NCI-H526 treated with DMSO at 0.1 percent for 48 hours (cell line): Measurements from ENCODE around the gene ZFAND6.
"Not testable (repeated sequence)": the region's sequence is repeated elsewhere in the genome, so short reads cannot be mapped to it uniquely, and the experiment has no call there.

Experiments
- DNase-seq: peaks from one replicate; lab custom pipeline; 2025; lab: John Stamatoyannopoulos, UW

ZFAND6 gene

GRCh38 chr15:80058851-80059785, at the start of gene ZFAND6:
Gene ZFAND6, plus strand, starts transcription at chr15:80059676. Its CDS starts 60,669 bp downstream, at chr15:80120345.
- peak; percentile 94 for DNase-seq

GRCh38 chr15:80010131-80010673, 49.3 kb upstream of the ZFAND6 start:
- DNase-seq = no peak

GRCh38 chr15:80011041-80011523, 48.4 kb upstream of the ZFAND6 start:
- not testable (repeated sequence) for DNase-seq

- DNase-seq = no peak
These were observed 47.9 kb upstream of the ZFAND6 start for GRCh38 chr15:80011596-80011995.

- no peak for DNase-seq
These were observed 47.3 kb upstream of the ZFAND6 start for GRCh38 chr15:80012060-80012726.

GRCh38 chr15:80014186-80014585, 45.3 kb upstream of the ZFAND6 start:
- DNase-seq = not testable (repeated sequence)

- no peak for DNase-seq
These were observed 44.3 kb upstream of the ZFAND6 start for GRCh38 chr15:80015156-80015555.

- DNase-seq = not testable (repeated sequence)
These were observed 43.0 kb upstream of the ZFAND6 start for GRCh38 chr15:80016506-80016905.

GRCh38 chr15:80017139-80017538, 42.3 kb upstream of the ZFAND6 start:
- DNase-seq = not testable (repeated sequence)

- no peak for DNase-seq
These were observed 40.2 kb upstream of the ZFAND6 start for GRCh38 chr15:80019168-80019745.

GRCh38 chr15:80020149-80020548, 39.3 kb upstream of the ZFAND6 start:
- not testable (repeated sequence) for DNase-seq

GRCh38 chr15:80020731-80021130, 38.7 kb upstream of the ZFAND6 start:
- no peak for DNase-seq

- no peak for DNase-seq
These were observed 33.2 kb upstream of the ZFAND6 start for GRCh38 chr15:80026310-80026709.

GRCh38 chr15:80026754-80027153, 32.7 kb upstream of the ZFAND6 start:
- DNase-seq = no peak

- no peak for DNase-seq
These were observed 30.5 kb upstream of the ZFAND6 start for GRCh38 chr15:80028937-80029336.

GRCh38 chr15:80031841-80032240, 27.6 kb upstream of the ZFAND6 start:
- no peak for DNase-seq

GRCh38 chr15:80034629-80035028, 24.8 kb upstream of the ZFAND6 start:
- peak; percentile 46 for DNase-seq

- no peak for DNase-seq
These were observed 23.4 kb upstream of the ZFAND6 start for GRCh38 chr15:80036071-80036470.

GRCh38 chr15:80041494-80042253, 17.8 kb upstream of the ZFAND6 start:
- DNase-seq = peak; percentile 55

- DNase-seq = no peak
These were observed 16.9 kb upstream of the ZFAND6 start for GRCh38 chr15:80042568-80042967.

- DNase-seq = not testable (repeated sequence)
These were observed 14.3 kb upstream of the ZFAND6 start for GRCh38 chr15:80045219-80045618.
